ENCODE measurements around the gene KCNQ1.

GRCh38 chr11:2582351-2582945 is 137.6 kb downstream of the KCNQ1 start:
- TF ChIP-seq CTCF (IDR thresholded peaks at IDR 0.05) (no peak), POLR2A (IDR thresholded peaks at IDR 0.05) (no peak)

Measured in sigmoid colon (tissue), 3 donors.